ENCODE data around the gene BANK1. TPM values are rescaled to one million over a fixed set of nuclear protein-coding genes. Genes with fewer than 3 reads are reported as not detected.

Gene BANK1
- total and polyA plus RNA-seq, 2 donors (not counting 1 experiment from before 2014, with no cell fraction given): 353 to 354 TPM

- ATAC-seq (ENCODE audit: low read depth): peak; percentile 42
- peaks cover 72 to 86% of the 10 kb centered on the region in 2 donors for H3K4me1 ChIP-seq (ENCODE audit: control insufficient read depth in 2 of 2, insufficient read depth in 2 of 2, low read length in 2 of 2)
- DNase-seq: peak; percentile 78
- peaks cover 2 to 21% of the 10 kb centered on the region in 2 experiments for H3K36me3 ChIP-seq (replicated peaks in 1 of 2; ENCODE audit: control extremely low read depth in 1 of 2, control insufficient read depth in 1 of 2, extremely low read depth in 1 of 2, insufficient read depth in 2 of 2, low read length in 1 of 2)
- H3K4me2 ChIP-seq (replicated peaks; ENCODE audit: low read depth, low read length, poor library complexity, severe bottlenecking): peak overlapping the region; percentile 72
- Mint-ChIP-seq H3K9me3 (ENCODE audit: insufficient read depth) (peaks cover 2% of the 10 kb centered on the region), H3K27me3 (no peaks in the 10 kb centered on the region), H3K4me1 (peaks cover 74% of the 10 kb centered on the region), H3K4me3 (peak overlapping the region; percentile 81), H3K27ac (peak overlapping the region; percentile 97)
- peaks cover 0 to 2% (median 0%) of the 10 kb centered on the region in 3 donors for H3K9me3 ChIP-seq (ENCODE audit: control extremely low read depth in 1 of 3, control insufficient read depth in 2 of 3, insufficient read depth in 1 of 3, low read length in 2 of 3)
- H4K20me1 ChIP-seq (ENCODE audit: control insufficient read depth, insufficient read depth, low read length, poor library complexity, severe bottlenecking): no peaks in the 10 kb centered on the region
- WGBS (ENCODE audit: insufficient coverage): no CpG with 5 or more reads among the region's 2 CpGs
- peak overlapping the region; percentile 13 to 42 (median 38) for H3K4me3 ChIP-seq (ENCODE audit: control extremely low read depth in 1 of 5, extremely low read depth in 1 of 5, insufficient read depth in 1 of 5, low read depth in 2 of 5, low read length in 4 of 5)
- peak overlapping the region; percentile 46 for H3K9ac ChIP-seq (ENCODE audit: low read length)
- H2AFZ ChIP-seq (ENCODE audit: insufficient read depth, low read depth, low read length, poor library complexity, severe bottlenecking): no peak overlapping the region
- no peaks in the 10 kb centered on the region for H3K27me3 ChIP-seq (replicated peaks in 1 of 4; ENCODE audit: control extremely low read depth in 1 of 4, control insufficient read depth in 3 of 4, insufficient read depth in 4 of 4, low read length in 3 of 4)
- intact Hi-C loops (cut with micrococcal nuclease): loop anchor here (1.0 to 10.0 kb wide), 2 partner anchors 17 to 537 kb away; partner anchors contain the start of genes BANK1 and SLC39A8
- POLR2A ChIA-PET: interaction anchor here (0.6 to 4.0 kb wide), 6 partner anchors 9 to 189 kb away, joined by 3 to 45 read pairs (median 3); partner anchors contain the start of gene BANK1
- TF ChIP-seq CTCF (IDR thresholded peaks at IDR 0.05): no peak
- TF ChIP-seq EZH2 (IDR thresholded peaks at IDR 0.05; ENCODE audit: borderline replicate concordance, insufficient read depth, low read depth, low read length, poor library complexity, severe bottlenecking): no peak
- peak overlapping the region; percentile 94 to 99 for H3K27ac ChIP-seq (ENCODE audit: low read length in 2 of 2)
- CTCF ChIA-PET: interaction anchor here (0.9 to 2.5 kb wide), 11 partner anchors 8 to 1714 kb away, joined by 3 to 12 read pairs (median 4); no protein-coding TSS in a partner anchor
- H3K79me2 ChIP-seq (ENCODE audit: control insufficient read depth, insufficient read depth, low read length): peaks cover 91% of the 10 kb centered on the region
Measured at GRCh38 chr4:101807351-101807750, 16.8 kb downstream of the BANK1 start.

GRCh38 chr4:101813604-101814003 is 23.1 kb downstream of the BANK1 start:
- H3K27ac ChIP-seq (ENCODE audit: low read length in 2 of 2): peak overlapping the region; percentile 82 to 94
- peak overlapping the region; percentile 39 to 88 (median 60) for H3K4me3 ChIP-seq (ENCODE audit: control extremely low read depth in 1 of 5, extremely low read depth in 1 of 5, insufficient read depth in 1 of 5, low read depth in 2 of 5, low read length in 4 of 5)
- H3K4me2 ChIP-seq (replicated peaks; ENCODE audit: low read depth, low read length, poor library complexity, severe bottlenecking): peak overlapping the region; percentile 71
- peak overlapping the region; percentile 69 for H3K9ac ChIP-seq (ENCODE audit: low read length)
- TF ChIP-seq CTCF (IDR thresholded peaks at IDR 0.05) (no peak), EZH2 (IDR thresholded peaks at IDR 0.05; ENCODE audit: borderline replicate concordance, insufficient read depth, low read depth, low read length, poor library complexity, severe bottlenecking) (no peak)
- peaks cover 0 to 2% (median 0%) of the 10 kb centered on the region in 3 donors for H3K9me3 ChIP-seq (ENCODE audit: control extremely low read depth in 1 of 3, control insufficient read depth in 2 of 3, insufficient read depth in 1 of 3, low read length in 2 of 3)
- peaks cover 75% of the 10 kb centered on the region for H3K4me1 Mint-ChIP-seq
- H3K27ac Mint-ChIP-seq: peak overlapping the region; percentile 94
- H3K4me1 ChIP-seq (ENCODE audit: control insufficient read depth in 2 of 2, insufficient read depth in 2 of 2, low read length in 2 of 2): peaks cover 58 to 78% of the 10 kb centered on the region in 2 donors
- 5% methylated on average over 3 of the region's 5 CpGs for WGBS (ENCODE audit: insufficient coverage)
- DNase-seq (peak; percentile 84), ATAC-seq (ENCODE audit: low read depth) (peak; percentile 99)
- no peaks in the 10 kb centered on the region for H3K27me3 Mint-ChIP-seq
- intact Hi-C loops (cut with micrococcal nuclease): loop anchor here (1.0 to 10.0 kb wide), 4 partner anchors 8 to 1709 kb away; partner anchors contain the start of gene PPP3CA
- POLR2A ChIA-PET: interaction anchor here (0.8 to 2.2 kb wide), 5 partner anchors 10 to 467 kb away, joined by 3 to 13 read pairs (median 5); partner anchors contain the start of gene PPP3CA
- H3K9me3 Mint-ChIP-seq (ENCODE audit: insufficient read depth): no peaks in the 10 kb centered on the region
- H3K36me3 ChIP-seq (replicated peaks in 1 of 2; ENCODE audit: control extremely low read depth in 1 of 2, control insufficient read depth in 1 of 2, extremely low read depth in 1 of 2, insufficient read depth in 2 of 2, low read length in 1 of 2): peaks cover 0 to 36% of the 10 kb centered on the region in 2 experiments
- H4K20me1 ChIP-seq (ENCODE audit: control insufficient read depth, insufficient read depth, low read length, poor library complexity, severe bottlenecking): no peaks in the 10 kb centered on the region
- H3K27me3 ChIP-seq (replicated peaks in 1 of 4; ENCODE audit: control extremely low read depth in 1 of 4, control insufficient read depth in 3 of 4, insufficient read depth in 4 of 4, low read length in 3 of 4): no peaks in the 10 kb centered on the region
- CTCF ChIA-PET: interaction anchor here (1.0 to 2.1 kb wide), 5 partner anchors 16 to 46 kb away, joined by 3 to 11 read pairs (median 5); partner anchors contain the start of gene BANK1
- peak overlapping the region; percentile 36 for H2AFZ ChIP-seq (ENCODE audit: insufficient read depth, low read depth, low read length, poor library complexity, severe bottlenecking)
- peaks cover 94% of the 10 kb centered on the region for H3K79me2 ChIP-seq (ENCODE audit: control insufficient read depth, insufficient read depth, low read length)
- H3K4me3 Mint-ChIP-seq: peak overlapping the region; percentile 93

Measured in B cell (primary cell).